HG02870 (cell line): ENCODE results near the gene TJP1.

Experiments
- ATAC-seq: cut with Tn5 transposase; IDR thresholded peaks from one replicate; pipeline ENCODE4 v1.9.1; 2021; ENCODE audit warnings: mild to moderate bottlenecking, moderate library complexity; ENCODE audit not compliant: unreplicated experiment

The TJP1 gene

GRCh38 chr15:29822100-29822683 is at the start of gene TJP1:
TJP1 (minus strand) TSS chr15:29822468; CDS start chr15:29822028, 440 bp downstream.
- ATAC-seq, result no peak

- no peak for ATAC-seq
Observed at GRCh38 chr15:29871401-29871800, 49.1 kb upstream of the TJP1 start.

DNA sequence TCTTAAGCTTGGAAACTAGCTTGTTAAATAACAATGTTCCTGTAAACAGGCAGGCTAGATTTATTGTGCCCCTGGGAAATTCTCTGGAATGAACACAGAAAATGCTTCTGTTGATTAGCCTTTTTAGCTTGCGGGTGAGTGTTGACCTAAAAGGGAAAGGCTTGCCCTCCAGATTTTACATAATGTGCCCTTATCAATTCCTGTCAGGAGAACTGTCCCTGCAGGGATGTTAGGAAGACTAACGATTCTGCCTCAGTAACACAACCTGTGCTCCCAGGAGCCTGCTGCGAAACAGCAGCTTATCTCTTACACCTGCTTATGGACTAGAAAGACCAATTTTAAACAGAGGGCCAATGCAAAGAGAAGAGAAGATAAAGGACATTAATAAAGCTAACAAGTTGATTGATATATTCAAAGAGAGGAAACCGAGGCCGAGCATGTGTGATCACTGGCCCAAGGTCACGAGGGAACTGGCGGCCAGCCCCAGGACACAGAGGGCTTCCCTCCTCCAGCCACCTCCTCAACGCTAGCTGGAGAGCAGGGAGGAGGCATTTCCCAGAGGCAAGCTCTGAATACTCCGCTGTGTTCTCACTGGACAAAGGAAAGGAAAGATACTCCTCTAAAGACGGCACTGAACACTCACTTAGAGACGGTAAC is 48.4 kb upstream of the TJP1 start:
- ATAC-seq, result no peak

DNA sequence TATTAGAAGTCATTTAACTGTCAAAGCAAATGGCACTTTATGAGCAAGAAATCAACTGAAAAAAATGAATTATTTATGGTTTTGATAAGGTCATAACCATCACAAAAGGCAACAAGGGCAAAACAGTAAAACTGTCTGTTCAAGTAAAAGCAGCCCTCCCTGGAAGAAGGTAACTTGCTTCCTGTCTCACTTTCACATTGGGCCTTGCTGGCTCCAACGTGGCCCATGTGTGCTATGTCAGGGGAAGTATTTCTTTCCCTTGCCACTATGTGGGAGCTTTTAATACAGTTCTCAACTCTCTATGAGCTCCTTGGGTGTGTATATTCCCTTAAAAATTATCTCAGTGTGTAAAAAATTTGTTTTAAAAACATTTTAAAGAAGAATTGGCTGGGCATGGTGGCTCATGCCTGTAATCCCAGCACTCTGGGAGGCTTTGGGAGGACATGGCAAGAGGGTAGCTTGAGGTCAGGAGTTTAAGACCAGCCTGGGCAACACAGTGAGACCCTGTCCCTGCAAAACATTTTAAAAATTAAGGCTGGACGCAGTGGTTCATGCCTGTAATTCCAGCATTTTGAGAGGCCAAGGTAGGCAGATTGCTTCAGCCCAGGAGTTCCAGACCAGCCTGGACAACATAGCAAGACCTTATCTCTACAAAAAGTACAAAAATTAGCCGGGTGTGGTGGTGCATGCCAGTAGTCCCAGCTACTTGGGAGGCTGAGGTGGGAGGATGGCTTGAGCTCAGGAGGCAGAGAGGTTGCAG is 45.2 kb upstream of the TJP1 start:
- no peak for ATAC-seq

- ATAC-seq, result no peak
Observed at GRCh38 chr15:29866337-29866736, 44.1 kb upstream of the TJP1 start.

- no peak for ATAC-seq
Observed at GRCh38 chr15:29864501-29864900, 42.2 kb upstream of the TJP1 start.

DNA sequence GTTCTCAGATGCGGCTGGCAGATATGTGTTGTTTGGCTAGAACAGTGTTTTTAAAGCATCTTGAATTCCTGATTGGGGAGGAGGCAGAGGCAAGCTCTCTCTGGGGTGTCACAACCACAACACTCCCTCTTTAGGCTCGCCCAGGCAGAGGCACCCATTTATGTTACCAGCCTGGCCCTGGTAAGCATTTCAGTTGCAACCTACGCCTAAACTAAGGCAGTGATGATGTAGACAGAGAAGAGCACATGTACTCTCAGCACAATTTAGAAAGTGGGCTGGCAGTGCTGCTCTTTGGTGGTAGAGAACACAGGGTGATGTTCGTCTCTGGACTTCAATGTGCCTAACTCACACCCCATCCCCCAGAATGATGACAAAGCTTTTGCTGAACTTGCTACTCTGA is 41.2 kb upstream of the TJP1 start:
- ATAC-seq, result no peak

DNA sequence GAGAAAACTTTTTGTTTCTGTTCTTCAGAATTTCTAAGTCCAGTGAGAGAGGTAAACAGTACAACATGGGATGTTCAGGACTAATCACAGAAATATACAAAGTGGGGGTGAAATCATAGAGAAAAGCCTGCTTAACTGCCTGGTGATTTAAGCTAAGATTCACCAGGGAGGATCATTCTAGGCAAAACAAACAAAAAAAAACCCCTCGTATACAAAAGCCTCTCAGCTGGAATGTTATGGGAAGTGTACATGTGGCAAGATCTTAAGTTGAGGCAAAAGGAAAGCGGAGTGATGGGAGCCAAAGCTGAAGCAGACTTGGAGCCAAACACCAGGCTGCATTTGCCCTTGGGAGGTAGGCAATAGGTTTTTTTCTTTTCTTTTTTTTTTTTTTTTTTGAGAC is 40.0 kb upstream of the TJP1 start:
- ATAC-seq, result no peak

GRCh38 chr15:29860872-29861271 is 38.6 kb upstream of the TJP1 start:
- no peak for ATAC-seq

DNA sequence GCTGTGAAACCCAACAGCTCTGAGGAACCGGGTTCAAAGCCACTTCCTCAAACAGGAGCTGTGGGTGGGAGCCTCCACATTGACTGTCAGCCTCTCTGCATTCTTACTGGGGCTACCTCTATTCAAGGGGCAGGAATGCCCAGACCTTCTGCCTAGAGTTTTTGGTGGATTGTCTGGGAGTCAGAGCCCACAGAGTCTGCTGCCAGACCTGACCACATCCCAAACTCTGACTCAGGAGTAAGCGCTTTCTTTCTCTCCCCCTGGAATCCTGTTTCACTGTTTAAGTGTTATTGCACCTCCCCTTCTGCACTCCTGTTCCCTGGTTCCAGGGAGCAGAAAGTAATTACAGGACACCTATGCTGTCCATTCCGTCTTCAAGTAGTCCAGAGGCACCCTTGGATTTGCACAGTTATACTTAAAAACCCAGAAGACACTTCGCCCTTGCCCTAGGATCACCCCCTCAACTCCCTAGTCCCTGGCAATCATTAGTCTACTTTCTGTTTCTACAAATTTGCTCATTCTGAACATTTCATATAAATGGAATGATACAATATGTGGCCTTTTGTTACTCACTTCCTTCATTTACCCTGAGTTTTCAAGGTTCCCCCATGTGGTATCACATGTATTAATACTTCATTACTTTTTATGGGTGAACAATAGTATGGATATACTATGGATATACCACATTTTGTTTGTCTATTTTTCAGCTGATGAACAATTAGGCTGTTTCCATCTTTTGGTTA is 37.9 kb upstream of the TJP1 start:
- no peak for ATAC-seq

DNA sequence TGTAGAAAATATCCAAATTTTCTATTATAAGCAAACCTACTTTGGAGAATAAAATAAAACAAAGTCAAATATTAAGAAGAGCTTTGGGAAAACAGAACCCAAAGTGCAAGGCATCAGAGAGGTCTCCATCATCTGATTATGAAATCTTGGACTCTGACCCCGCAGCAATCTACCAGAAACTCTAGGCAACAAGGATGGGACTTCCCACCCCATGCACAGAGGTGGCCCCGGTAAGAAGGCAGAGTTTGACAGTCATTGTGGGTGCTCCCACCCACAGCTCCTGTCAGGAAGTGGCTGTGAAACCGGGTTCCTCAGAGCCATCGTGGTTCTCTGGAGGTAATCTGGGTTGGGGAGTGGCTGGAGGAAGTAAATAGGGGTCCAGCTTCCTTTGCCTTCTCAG is 37.0 kb upstream of the TJP1 start:
- ATAC-seq, result no peak

DNA sequence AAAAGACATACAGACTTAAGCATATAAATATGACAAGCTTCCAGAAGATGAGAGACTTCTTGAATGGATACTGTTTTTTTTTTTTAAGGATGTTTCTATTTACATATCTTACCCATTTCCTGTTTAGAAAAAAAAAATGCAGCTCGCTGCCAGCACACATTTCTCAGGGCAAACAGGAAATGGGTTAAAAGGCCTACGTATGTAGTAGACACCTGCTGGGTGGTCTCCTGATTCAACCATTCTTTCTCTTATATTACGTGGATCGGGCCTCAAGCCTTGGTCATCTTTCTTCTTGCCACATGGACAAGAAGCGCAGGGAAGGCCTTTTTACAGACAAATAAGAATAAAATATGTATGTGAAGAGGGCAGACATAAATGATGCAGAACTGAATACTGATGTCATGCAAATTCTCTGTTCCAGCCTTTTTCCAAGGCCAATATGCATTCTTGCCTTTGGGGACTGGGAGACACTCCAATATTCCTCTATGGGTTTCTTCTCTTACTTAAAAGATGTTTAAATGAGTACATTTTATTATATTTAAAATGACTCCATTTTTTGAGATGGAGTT is 35.0 kb upstream of the TJP1 start:
- no peak for ATAC-seq

DNA sequence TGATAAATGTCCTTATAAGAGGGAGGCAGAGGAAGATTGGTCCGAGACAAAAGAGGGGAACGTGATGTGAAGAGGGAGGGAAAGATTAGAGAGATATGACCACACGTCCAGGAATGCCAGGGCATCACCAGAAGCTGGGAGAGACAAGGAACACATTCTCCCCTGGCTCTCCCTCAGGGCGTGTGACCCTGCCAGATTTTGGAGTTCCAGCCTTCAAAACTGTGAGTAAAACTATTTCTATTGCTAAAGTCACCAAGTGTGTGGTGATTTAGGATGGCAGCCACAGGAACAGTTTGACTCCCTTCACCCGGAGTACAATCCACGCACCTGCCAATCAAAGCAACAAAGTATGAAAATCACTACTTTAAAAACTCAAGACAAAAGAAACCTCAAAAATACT is 32.1 kb upstream of the TJP1 start:
- ATAC-seq, result no peak

- no peak for ATAC-seq
Observed at GRCh38 chr15:29853211-29853987, 31.1 kb upstream of the TJP1 start.

DNA sequence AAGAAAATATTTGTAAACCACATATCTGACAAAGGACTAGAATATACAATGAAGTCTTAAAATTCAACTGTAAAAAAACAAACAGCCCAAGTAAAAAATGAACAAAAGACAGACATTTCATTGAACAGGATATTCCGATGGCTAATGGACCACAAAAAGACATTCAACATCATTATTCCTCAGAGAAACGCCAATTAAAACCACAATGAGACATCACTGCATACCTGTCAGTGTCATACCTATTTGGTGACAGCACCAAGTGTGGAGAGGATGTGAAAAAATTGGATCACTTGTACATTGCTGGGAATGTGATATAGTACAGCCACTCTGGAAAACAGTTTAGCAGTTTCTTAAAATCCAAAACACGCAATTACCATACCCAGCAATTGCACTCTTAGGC is 29.9 kb upstream of the TJP1 start:
- no peak for ATAC-seq

DNA sequence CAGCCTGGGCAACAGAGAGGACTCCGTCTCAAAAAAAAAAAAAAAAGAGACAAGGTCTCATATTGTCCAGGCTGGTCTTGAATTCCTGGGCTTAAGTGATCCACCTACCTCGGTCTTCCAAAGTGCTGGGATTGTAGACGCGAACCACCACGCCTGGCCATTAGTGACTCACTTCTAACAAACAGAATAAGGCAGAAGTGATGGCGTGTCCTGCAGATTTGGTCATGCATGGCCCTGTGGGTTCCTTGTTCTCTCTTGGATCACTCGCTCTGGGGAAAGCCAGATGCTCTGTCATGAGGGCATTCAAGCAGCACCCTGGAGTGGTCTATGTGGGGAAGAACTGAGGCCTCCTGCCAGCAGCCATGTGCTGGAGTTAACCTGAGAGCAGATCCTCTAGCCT is 27.4 kb upstream of the TJP1 start:
- no peak for ATAC-seq

DNA sequence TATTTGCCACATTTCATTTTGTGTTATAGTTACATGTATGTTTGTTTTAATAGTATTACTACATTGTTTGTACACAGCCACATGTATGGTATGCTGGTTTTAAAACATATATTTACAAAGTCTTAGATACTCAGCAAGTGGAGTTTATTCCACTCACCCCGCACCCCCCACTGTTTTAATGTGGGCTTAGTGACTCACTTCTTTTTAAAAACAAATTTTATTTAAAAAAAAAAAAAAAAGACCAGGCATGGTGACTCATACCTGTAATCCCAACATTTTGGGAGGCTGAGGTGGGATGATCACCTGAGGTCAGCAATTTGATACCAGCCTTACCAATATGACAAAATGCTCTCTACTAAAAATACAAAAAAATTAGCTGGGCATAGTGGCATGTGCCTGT is 26.9 kb upstream of the TJP1 start:
- ATAC-seq, result no peak

DNA sequence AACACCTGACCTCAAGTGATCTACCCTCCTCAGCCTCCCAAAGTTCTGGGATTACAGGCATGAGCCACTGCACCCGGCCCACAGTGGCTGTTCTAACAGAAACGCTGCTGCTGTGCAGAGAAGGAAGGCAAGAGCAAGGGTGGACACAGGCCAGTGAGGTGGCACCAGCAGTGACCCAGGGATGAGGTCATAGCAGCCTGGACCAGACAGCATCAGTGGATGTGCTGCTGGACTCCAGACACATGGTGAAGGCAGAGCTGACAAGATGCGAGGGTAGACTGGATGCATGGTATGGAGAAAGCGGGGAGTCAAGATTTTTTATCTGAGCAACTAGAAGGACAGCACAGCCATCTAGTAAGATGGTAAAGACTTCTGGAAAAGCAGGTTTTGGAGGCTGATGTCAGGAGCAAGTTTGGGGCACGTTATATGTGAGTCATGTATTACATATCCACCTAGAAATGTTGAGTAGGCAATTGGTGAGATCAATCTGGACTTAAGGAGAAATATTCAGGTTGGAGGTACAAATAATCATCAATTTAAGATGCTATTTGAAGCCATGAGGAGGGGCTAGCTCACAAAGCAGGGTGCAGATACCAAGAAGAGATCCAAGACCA is 22.1 kb upstream of the TJP1 start:
- ATAC-seq, result no peak

GRCh38 chr15:29842290-29842689 is 20.0 kb upstream of the TJP1 start:
- no peak for ATAC-seq

- ATAC-seq, result no peak
Observed at GRCh38 chr15:29840926-29841325, 18.7 kb upstream of the TJP1 start.
